H7 (cell line): ENCODE results near the gene SEC63. TPM values are rescaled to one million over a fixed set of nuclear protein-coding genes. Genes with fewer than 3 reads are reported as not detected.

Experiments
- DNase-seq: peaks from one replicate; pipeline ENCODE4 v3.0.0; 2012
- H3K27me3 ChIP-seq: 2 replicates; pipeline ENCODE4 v1.6.0; 2011; ENCODE audit warnings: mild to moderate bottlenecking, low read length; ENCODE audit not compliant: control insufficient read depth, insufficient read depth
- H3K36me3 ChIP-seq: replicated peaks from 2 replicates; pipeline ENCODE4 v1.5.1; 2011; ENCODE audit warnings: low read length; ENCODE audit not compliant: control insufficient read depth, insufficient read depth
- H3K4me3 ChIP-seq: 2 replicates; pipeline ENCODE4 v1.5.1; 2011; ENCODE audit warnings: low read depth, mild to moderate bottlenecking, control low read depth, low read length, moderate library complexity; ENCODE audit not compliant: insufficient read depth
- total RNA-seq: library from RNA; depleted of rRNA; stranded (reverse); fragments of >200 nt; shearing (Covaris generic); gene quantifications from 2 replicates; pipeline ENCODE4 v1.2.3, GENCODE V29; 2014

Gene SEC63
- total RNA-seq, 1 experiment from 2014 or later: 8.1 TPM

DNA sequence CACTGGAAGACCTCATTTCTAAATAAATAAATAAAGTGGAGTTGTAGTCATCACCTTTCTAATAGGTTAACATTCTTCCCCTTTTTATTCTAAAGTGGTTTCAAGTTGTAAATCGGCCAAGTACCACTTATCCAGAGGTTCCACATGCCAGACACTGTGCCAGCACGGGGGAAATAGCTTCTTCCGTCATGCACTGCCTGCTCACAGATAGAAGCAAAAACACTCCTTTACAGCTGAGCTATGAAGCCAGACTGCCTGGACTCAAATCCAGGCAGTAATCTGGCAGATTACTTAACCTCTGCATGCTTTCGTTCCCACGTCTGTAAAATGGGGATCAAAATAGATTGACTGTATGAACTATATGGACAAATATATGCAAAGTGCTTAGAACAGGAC is 116.7 kb downstream of the SEC63 start:
- no peaks in the 10 kb centered on the region for H3K27me3 ChIP-seq
- H3K4me3 ChIP-seq: no peak overlapping the region
- DNase-seq: no peak
- H3K36me3 ChIP-seq: no peaks in the 10 kb centered on the region

DNA sequence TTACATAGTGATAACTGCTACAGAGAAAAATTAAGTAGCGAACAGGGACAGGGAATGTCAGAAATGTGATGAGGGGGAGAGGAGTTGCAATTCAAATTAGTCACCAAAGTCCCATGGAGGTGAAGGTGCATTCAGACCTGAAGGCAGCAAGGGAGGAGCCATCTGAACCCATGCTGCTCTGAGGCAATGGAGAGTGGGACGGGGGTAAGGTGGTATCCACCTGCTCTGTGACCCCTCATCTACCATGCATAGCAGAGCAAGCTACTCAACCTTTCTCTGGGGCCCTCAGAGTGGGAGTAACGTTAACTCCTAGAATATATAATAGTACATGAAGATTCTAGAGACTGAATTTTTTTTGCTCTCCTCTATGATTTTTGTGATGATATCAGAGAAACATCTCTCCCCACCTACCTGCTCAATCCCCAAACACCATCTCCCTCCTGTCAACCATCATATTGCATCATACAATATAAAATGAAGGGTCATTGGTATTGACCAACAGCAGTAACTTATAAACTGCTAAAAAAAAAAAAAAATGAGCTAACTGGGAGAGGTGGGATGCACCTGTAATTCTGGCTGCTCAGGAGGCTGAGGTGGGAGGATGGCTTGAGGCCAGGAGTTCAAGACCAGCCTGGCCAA is 117.3 kb downstream of the SEC63 start:
- DNase-seq: no peak
- H3K27me3 ChIP-seq: no peaks in the 10 kb centered on the region
- no peak overlapping the region for H3K4me3 ChIP-seq
- H3K36me3 ChIP-seq: no peaks in the 10 kb centered on the region

DNA sequence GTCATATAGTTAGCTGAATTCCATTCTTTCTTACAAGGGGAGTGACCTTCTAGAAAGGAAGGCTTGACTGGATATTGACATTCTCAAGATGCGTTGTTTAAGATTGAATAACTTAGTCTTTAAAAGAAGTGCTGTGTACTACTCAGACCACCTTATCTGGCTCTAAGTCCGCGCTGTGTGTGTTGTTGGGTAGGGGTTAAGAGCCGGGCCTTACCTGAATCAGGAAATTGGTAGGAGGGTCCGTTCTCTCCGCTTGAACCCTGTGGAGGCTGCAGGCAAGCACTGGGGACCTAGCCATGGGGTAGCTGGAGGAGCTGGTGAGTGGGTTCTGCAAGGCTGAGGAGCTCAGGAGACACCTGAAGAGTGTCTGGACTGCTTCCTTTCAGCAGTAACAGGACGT is 124.9 kb downstream of the SEC63 start:
- Histone ChIP-seq H3K4me3 (no peak overlapping the region), H3K27me3 (no peaks in the 10 kb centered on the region), H3K36me3 (no peaks in the 10 kb centered on the region)
- no peak for DNase-seq

DNA sequence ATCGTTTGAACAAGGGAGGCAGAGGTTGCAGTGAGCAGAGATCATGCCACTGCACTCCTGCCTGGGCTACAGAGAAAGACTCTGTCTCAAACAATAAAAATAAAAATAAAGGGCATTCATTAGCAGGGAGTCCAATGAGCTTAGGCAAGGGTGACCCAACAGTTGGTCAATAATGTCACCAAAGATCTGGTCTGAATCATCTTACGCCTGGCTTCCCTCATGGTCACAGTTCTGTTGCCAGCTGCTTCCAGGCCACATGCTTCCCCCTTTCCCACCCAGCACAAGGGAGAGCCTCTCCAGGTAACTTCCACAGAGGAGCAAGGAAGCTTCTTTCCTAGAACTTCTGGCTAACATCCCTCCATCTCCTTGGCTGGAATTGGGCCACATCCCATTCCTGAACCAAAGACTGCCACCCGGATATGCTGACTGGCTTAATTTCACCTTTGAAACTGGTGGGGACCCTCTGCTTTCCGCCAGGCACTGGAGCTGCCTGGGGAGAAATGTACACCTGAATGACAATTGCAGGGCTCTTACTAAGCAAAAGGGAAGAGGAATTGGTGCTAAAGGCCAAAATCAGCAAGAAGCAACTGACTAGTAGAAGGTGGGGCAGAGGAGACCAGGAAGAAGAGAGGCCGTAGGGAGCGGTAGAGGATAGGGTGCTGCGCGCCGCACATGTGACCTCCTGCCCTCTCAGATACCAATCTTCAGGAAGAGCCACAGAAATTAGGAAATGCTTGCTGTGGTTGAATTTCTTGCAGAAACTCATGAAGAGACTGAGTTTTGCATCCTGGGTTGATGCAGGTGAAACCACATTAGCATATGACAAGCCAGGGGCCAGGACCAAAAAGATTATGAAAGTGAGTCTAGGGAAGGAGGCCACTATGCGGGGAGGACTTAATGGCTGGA is 125.6 kb downstream of the SEC63 start:
- Histone ChIP-seq H3K27me3 (no peaks in the 10 kb centered on the region), H3K4me3 (no peak overlapping the region), H3K36me3 (no peaks in the 10 kb centered on the region)
- no peak for DNase-seq

DNA sequence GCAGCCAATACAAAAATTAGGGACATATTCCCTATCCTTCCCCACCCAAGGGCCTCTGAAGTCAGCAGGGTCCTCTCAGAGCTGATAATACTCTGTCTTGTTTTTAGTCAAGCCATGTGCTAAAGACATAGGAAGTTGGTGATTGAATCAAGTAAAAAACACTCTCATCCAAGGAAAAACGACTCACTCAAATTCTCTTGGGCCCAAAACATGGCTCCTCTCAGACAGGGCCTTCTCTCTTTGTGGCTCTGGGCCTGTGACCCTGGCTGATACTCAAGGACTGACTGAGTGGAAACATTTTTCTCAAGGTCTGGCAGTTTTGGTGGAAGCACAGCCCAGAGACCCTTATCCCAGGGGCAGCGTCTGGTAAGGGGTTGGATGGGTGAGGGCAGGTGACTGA is 127.9 kb downstream of the SEC63 start:
- Histone ChIP-seq H3K4me3 (no peak overlapping the region), H3K36me3 (no peaks in the 10 kb centered on the region), H3K27me3 (no peaks in the 10 kb centered on the region)
- no peak for DNase-seq

DNA sequence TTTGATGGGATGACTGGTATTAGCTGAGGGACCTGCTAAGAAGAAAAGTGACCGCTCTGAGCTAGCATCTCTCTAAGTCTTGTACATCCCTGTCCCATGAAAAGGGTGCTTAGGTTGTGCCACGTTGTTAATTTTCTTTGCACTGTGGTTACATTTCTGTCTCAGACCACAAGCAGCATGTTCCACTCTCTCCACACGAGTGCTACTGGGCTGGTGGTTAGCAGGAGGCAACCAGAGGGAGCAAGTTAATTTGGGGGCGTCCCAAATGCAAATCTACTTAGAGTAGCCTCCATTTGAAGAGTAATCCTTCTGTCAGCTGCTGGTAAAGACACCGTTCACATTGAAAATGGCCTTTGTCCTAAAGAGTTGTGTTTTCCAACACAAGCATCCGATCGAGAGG is 130.5 kb downstream of the SEC63 start:
- DNase-seq: no peak
- H3K36me3 ChIP-seq: no peaks in the 10 kb centered on the region
- H3K4me3 ChIP-seq: no peak overlapping the region
- no peaks in the 10 kb centered on the region for H3K27me3 ChIP-seq

DNA sequence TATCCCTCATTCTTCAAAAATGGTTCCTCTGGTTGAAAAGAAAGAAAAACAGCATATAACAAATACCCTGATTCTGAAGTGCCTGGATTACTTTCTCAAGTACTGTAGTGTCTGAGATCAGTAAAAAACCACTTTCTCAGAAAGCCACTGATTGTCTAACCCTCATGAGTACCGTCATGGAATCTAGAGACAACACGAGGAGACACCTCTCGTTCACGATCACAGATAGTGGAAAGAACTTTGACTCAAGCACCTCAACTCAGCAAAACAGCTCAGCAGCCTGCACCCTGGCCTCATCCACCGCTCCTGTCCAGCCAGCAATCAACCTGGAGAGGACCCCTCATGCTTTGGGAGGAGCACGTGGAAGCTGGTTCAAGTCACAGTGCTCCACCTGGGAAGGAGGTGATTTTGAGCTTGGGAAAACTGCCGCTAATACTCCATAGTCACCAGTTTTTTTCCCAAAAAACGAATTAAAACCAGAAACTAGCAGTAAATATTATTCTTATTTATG is 134.9 kb downstream of the SEC63 start:
- no peak for DNase-seq
- Histone ChIP-seq H3K4me3 (no peak overlapping the region), H3K36me3 (no peaks in the 10 kb centered on the region), H3K27me3 (no peaks in the 10 kb centered on the region)

DNA sequence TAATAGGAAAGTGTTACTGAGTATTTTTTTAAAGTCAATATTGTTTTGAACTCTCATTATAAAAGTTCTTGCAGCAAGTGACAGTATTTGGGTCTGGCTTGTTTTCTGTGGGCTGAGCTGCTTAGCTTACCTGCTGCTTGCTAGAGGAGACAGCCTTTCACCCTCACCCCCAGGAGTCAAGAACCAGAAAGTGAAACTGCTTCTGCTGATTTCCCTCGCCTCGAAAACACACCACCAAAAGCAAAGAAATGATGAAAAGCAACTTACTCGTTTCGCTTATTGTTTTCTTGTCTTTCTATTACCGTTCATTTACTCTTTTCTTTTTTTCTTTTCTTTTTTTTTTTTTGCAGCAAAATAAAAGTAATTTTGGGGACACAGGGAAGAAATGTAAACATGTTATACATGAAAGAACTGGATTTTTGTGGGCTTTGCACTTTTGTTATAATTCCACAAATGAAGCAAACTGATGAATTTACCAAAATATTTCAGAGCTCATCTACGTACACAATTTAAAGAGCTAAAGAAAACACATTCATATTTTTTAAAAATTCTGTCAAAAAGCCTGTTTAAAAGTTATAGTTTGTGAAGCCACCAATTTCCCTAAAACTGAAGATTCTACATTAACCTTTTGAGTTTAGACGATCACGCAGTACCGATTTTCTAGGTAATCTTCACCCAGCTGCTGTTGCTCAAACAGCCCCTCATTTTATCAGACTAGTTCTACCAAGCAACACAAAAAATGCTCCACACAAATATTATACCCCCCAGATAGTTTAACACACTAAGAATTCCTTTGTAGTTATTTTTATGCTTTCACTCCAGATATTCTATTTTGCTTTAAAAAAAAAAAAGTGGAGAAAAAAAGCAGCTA is 135.6 kb downstream of the SEC63 start:
- no peak for DNase-seq
- H3K36me3 ChIP-seq: no peaks in the 10 kb centered on the region
- no peaks in the 10 kb centered on the region for H3K27me3 ChIP-seq
- H3K4me3 ChIP-seq: no peak overlapping the region

DNA sequence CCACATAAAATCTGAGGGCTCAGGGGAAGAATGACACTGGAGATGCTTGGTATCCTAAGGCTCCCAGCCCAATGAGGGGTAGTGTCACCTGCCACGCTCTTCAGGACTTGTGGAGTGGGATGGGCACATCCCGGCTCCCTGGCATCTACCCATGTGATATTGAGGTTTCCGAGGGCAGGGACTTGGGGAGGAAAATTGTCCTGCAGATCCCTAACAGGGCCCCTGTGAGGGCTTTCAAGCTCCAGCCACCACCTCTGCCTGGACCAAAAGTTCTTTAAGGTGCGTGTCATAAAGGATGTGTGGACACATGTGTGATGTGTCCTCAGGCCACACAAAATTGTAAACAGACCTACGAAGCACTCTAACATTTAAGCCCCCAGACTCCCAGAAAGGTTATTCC is 136.4 kb downstream of the SEC63 start:
- Histone ChIP-seq H3K27me3 (no peaks in the 10 kb centered on the region), H3K36me3 (no peaks in the 10 kb centered on the region), H3K4me3 (no peak overlapping the region)
- DNase-seq: no peak

DNA sequence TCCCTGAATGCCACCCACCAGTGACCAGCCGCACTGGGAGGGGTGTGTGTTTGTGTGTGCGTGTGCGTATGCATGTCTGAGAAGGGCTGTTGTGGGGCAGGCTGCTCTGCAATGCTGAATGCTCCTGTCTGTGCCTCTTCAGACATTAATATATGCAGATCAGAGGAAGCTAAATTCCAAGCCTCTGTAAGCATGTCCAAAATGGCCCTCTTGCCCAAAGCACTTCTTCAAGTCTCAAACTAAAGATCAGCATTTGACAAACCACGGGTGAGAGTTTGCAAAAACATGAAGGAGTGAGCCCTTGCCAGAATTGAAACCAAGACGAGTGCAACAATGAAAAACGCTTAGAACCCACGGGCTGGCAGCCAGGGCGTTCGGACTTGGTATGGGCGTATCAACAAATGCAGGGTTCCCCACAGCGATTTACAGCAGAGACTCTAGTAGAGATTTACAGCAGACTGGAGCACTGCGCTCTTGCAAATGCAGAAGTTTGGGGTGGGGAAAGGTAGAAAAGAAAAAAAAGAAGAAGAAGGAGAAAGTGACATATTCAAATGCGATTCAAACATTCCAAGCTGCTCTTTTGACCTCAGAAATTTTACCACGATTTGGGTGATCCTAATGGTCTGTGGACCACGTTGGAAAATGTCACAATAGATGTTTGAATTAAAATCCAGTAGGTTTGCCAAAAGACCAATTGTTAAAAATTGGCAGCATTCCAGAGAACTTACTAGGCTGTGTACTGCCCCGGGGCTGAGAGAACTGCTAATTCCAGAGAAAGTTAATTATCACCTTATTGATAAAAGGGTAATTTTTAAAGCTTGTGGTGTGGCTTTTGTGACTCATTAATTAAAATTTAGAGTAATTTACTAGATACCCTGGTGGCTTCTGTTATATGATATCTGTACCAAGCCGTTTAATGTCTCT is 137.4 kb downstream of the SEC63 start:
- H3K4me3 ChIP-seq: no peak overlapping the region
- no peaks in the 10 kb centered on the region for H3K36me3 ChIP-seq
- no peaks in the 10 kb centered on the region for H3K27me3 ChIP-seq
- DNase-seq: no peak

DNA sequence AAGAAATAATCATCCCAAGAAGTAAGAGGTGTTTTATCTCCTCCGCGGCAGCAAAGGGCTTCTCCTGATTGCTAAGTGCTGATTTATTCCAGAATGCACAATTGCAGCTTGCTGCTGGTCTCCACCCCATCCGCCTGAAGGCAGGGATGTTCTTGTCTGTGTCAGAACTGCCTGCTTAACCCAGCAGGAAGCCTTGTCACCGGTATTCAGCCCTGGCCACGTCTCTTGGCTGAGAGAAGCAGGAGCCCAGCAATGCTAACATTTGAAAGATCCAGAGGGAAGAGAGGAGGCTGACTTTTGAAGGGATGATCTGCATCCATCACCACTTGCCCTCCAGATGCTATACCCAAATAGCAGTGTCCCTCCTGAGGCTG is 138.1 kb downstream of the SEC63 start:
- no peak overlapping the region for H3K4me3 ChIP-seq
- no peaks in the 10 kb centered on the region for H3K27me3 ChIP-seq
- H3K36me3 ChIP-seq: no peaks in the 10 kb centered on the region
- DNase-seq: peak; percentile 42

DNA sequence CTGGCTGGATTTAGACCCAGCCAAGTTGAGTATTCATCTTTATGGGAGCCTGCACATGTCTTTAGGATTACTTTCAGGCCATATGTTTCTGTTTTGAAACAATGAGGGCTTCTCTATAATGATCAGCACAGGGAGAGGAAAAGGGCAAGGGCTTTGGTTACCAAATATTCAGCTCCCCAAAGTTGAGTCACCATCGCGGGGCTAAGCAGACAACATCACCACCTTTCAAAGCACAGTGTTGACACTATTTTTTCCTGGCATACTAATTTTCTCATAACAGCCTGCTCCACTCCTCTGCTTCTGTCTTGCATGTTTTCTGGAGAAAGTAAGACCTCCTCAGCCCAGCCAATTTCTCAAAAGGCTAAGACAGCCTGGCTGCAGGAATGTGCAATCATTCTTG is 138.8 kb downstream of the SEC63 start:
- Histone ChIP-seq H3K4me3 (no peak overlapping the region), H3K36me3 (no peaks in the 10 kb centered on the region), H3K27me3 (no peaks in the 10 kb centered on the region)
- no peak for DNase-seq

DNA sequence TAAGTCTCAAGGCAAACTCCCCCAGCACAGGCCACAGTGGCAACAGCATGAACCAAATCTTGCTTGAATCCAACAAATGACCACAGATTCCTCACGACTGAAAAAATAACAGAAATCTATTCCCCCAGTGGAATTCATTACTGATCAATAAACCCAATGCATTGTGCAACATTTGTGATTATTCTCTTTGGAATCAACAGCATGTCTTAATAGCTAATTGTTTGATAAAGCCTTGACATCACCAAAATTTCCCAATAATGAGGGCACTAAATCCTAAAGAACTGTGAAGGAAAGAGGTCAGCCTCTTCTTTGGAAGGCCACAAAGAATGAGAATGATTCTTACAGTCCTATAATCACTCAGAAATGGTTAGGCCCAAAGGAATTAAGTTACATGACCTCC is 139.7 kb downstream of the SEC63 start:
- no peaks in the 10 kb centered on the region for H3K27me3 ChIP-seq
- DNase-seq: no peak
- H3K36me3 ChIP-seq: no peaks in the 10 kb centered on the region
- H3K4me3 ChIP-seq: no peak overlapping the region

DNA sequence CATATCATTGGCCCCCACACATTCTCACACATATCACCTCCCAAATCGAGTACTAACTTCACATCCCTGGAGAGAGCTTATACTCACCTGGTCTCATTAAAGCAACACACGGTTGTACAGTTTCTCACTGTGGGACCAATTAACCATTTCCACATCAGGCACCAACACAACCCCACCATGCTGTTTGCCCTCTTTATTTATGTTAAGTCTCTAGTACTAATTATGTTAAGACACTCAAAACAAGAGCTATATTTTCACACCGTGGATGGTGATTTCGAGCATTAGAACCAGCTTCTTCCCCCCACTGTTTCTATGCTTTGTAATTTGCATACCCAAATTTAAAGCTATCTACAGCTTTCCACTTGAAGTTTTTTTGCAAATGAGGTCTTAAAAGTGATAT is 140.2 kb downstream of the SEC63 start:
- no peak for DNase-seq
- Histone ChIP-seq H3K27me3 (no peaks in the 10 kb centered on the region), H3K4me3 (no peak overlapping the region), H3K36me3 (no peaks in the 10 kb centered on the region)
